ENCODE results near the gene KIF26A.

- TF ChIP-seq EZH2 (IDR thresholded peaks at IDR 0.05; ENCODE audit: low read depth, unreplicated experiment) (no peak), CTCF (conservative IDR thresholded peaks at IDR 0.05; ENCODE audit: low read depth in 2 of 2) (no peak), REST (IDR thresholded peaks at IDR 0.05; ENCODE audit: unreplicated experiment) (no peak), EZH2phosphoT487 (IDR thresholded peaks at IDR 0.05; ENCODE audit: unreplicated experiment) (no peak), POLR2AphosphoS5 (IDR thresholded peaks at IDR 0.05; ENCODE audit: low read depth) (no peak), STAT1 (IDR thresholded peaks at IDR 0.05; ENCODE audit: unreplicated experiment) (no peak), CREB1 (CRISPR knock-in tag; IDR thresholded peaks at IDR 0.05; ENCODE audit: low read depth) (no peak), ZNF331 (CRISPR knock-in tag; IDR thresholded peaks at IDR 0.05; ENCODE audit: low read depth) (no peak), ZNF114 (CRISPR knock-in tag; IDR thresholded peaks at IDR 0.05) (no peak), ETS1 (IDR thresholded peaks at IDR 0.05) (no peak), JUNB (IDR thresholded peaks at IDR 0.05; ENCODE audit: unreplicated experiment) (no peak), ZNF462 (CRISPR knock-in tag; IDR thresholded peaks at IDR 0.05) (no peak), NANOG (IDR thresholded peaks at IDR 0.05; ENCODE audit: borderline replicate concordance) (no peak)
These were observed 81.4 kb downstream of the KIF26A start for GRCh38 chr14:104219731-104220214.
